A673 (cell line): Measurements from ENCODE around the gene NHLRC4. TPM values are rescaled to one million over a fixed set of nuclear protein-coding genes. Genes with fewer than 3 reads are reported as not detected.

ENCODE experiments used
- BruUV-seq: library from RNA; stranded (reverse); fragments of 400-500 nt; replicated peaks from 2 replicates; lab custom pipeline; 2021; lab: Mats Ljungman, UMichigan
- CTCF ChIA-PET: fragments of 300-600 bp; sonication (Branson Sonifier 250); formaldehyde crosslinking; loops from one replicate; lab custom pipeline; 2022; ENCODE audit warnings: antibody characterized with exemption; lab: Charles Lee
- POLR2A ChIA-PET: fragments of 300-600 bp; sonication (Branson Sonifier 250); formaldehyde crosslinking; loops from one replicate; lab custom pipeline; 2022; ENCODE audit warnings: antibody characterized with exemption; ENCODE audit not compliant: low non-redundant PET; lab: Charles Lee
- DNase-seq: peaks from one replicate; pipeline ENCODE4 v3.0.0-alpha.2; 2015; ENCODE audit warnings: low spot score
- H3K27ac ChIP-seq: fragments of 200-600 bp; sonication (generic); 2 replicates; pipeline ENCODE4 v1.5.1; 2016; ENCODE audit warnings: mixed run types, low read depth, mild to moderate bottlenecking, mixed read lengths, antibody characterized with exemption, low read length; ENCODE audit not compliant: poor library complexity, severe bottlenecking
- H3K27me3 ChIP-seq: fragments of 200-600 bp; sonication (generic); replicated peaks from 2 replicates; pipeline ENCODE4 v1.6.1; 2017; ENCODE audit warnings: mixed run types, low read depth, mild to moderate bottlenecking, mixed read lengths, antibody characterized with exemption, low read length; ENCODE audit not compliant: insufficient read depth, poor library complexity
- H3K36me3 ChIP-seq: fragments of 200-600 bp; sonication (generic); 2 replicates; pipeline ENCODE4 v1.6.1; 2016; ENCODE audit warnings: mixed run types, mild to moderate bottlenecking, mixed read lengths, antibody characterized with exemption, low read length; ENCODE audit not compliant: insufficient read depth, poor library complexity, severe bottlenecking
- H3K4me1 ChIP-seq: fragments of 200-600 bp; sonication (generic); 2 replicates; pipeline ENCODE4 v1.6.1; 2017; ENCODE audit warnings: mixed run types, mild to moderate bottlenecking, mixed read lengths, antibody characterized with exemption, low read length; ENCODE audit not compliant: insufficient read depth, poor library complexity, severe bottlenecking
- H3K4me3 ChIP-seq: fragments of 200-600 bp; sonication (generic); 2 replicates; pipeline ENCODE4 v1.5.1; 2016; ENCODE audit warnings: low read depth, mixed run types, mild to moderate bottlenecking, mixed read lengths, low read length; ENCODE audit not compliant: poor library complexity, severe bottlenecking
- H3K9me3 ChIP-seq: fragments of 200-600 bp; sonication (generic); 2 replicates; pipeline ENCODE4 v1.6.1; 2016; ENCODE audit warnings: mixed run types, low read depth, mild to moderate bottlenecking, mixed read lengths, antibody characterized with exemption, low read length; ENCODE audit not compliant: poor library complexity, severe bottlenecking
- CTCF ChIP-seq: fragments of 300-800, 200-600 bp; sonication (generic); conservative IDR thresholded peaks from 2 replicates; pipeline ENCODE4 v1.5.1; 2017; ENCODE audit warnings: low read depth, mild to moderate bottlenecking, antibody characterized with exemption, low read length, moderate library complexity, mixed read lengths
- EZH2 ChIP-seq: fragments of 200-600 bp; sonication (generic); IDR thresholded peaks from 2 replicates; pipeline ENCODE4 v1.6.1; 2017; ENCODE audit warnings: borderline replicate concordance, low read depth, mild to moderate bottlenecking, mixed read lengths, antibody characterized with exemption, low read length; ENCODE audit not compliant: poor library complexity, severe bottlenecking
- intact Hi-C: fragments of 100-400 bp; cut with micrococcal nuclease; formaldehyde crosslinking; loops from one replicate; pipeline ENCODE4 v1.10.0; 2022; ENCODE audit not compliant: unreplicated experiment
- total RNA-seq: library from RNA; stranded (reverse); gene quantifications from 2 replicates; pipeline ENCODE4 v1.2.3, GENCODE V29; 2021

Gene NHLRC4
- total RNA-seq, 1 experiment from 2014 or later: 0.21 TPM

- BruUV-seq: no TSS peak
- H3K9me3 ChIP-seq: no peaks in the 10 kb centered on the region
- CTCF ChIA-PET: no interaction called here
- no peak overlapping the region for H3K4me3 ChIP-seq
- POLR2A ChIA-PET: no interaction called here
- no peak for DNase-seq
- intact Hi-C loops: no loop called here
- no peak overlapping the region for H3K27ac ChIP-seq
- no peaks in the 10 kb centered on the region for H3K36me3 ChIP-seq
- no peaks in the 10 kb centered on the region for H3K4me1 ChIP-seq
- TF ChIP-seq EZH2: no peak
- no peak for TF ChIP-seq CTCF
- H3K27me3 ChIP-seq: no peaks in the 10 kb centered on the region
Measured at GRCh38 chr16:534856-535445, 31.9 kb upstream of the NHLRC4 start.

- intact Hi-C loops: no loop called here
- CTCF ChIA-PET: no interaction called here
- TF ChIP-seq CTCF (no peak), EZH2 (no peak)
- Histone ChIP-seq H3K9me3 (no peaks in the 10 kb centered on the region), H3K27ac (no peak overlapping the region), H3K4me1 (no peaks in the 10 kb centered on the region), H3K4me3 (no peak overlapping the region), H3K27me3 (no peaks in the 10 kb centered on the region), H3K36me3 (no peaks in the 10 kb centered on the region)
- BruUV-seq: no TSS peak
- DNase-seq: no peak
- POLR2A ChIA-PET: no interaction called here
Measured at GRCh38 chr16:535446-536405, 31.1 kb upstream of the NHLRC4 start.

- no peak overlapping the region for H3K4me3 ChIP-seq
- BruUV-seq: no TSS peak
- CTCF ChIA-PET: no interaction called here
- POLR2A ChIA-PET: no interaction called here
- no peak for TF ChIP-seq CTCF
- no peak for TF ChIP-seq EZH2
- intact Hi-C loops: no loop called here
- no peak for DNase-seq
- no peaks in the 10 kb centered on the region for H3K27me3 ChIP-seq
- no peaks in the 10 kb centered on the region for H3K36me3 ChIP-seq
- H3K4me1 ChIP-seq: no peaks in the 10 kb centered on the region
- no peaks in the 10 kb centered on the region for H3K9me3 ChIP-seq
- no peak overlapping the region for H3K27ac ChIP-seq
Measured at GRCh38 chr16:536746-537145, 30.1 kb upstream of the NHLRC4 start.
